ENCODE results near the gene DHX32. TPM values are rescaled to one million over a fixed set of nuclear protein-coding genes. Genes with fewer than 3 reads are reported as not detected.

Gene DHX32
- total RNA-seq, 1 donor from 2014 or later, result 21.9 TPM

- Histone ChIP-seq H3K9me3 (ENCODE audit: control insufficient read depth in 3 of 3, low read length in 3 of 3) (no peaks in the 10 kb centered on the region), H3K27ac (ENCODE audit: low read depth, low read length) (no peak overlapping the region), H3K4me3 (ENCODE audit: low read length in 3 of 3) (no peak overlapping the region), H3K27me3 (ENCODE audit: control insufficient read depth in 3 of 3, insufficient read depth in 3 of 3, low read length in 3 of 3) (no peaks in the 10 kb centered on the region), H3K36me3 (ENCODE audit: control insufficient read depth in 3 of 3, insufficient read depth in 3 of 3, low read length in 3 of 3) (peaks cover 51 to 71% (median 52%) of the 10 kb centered on the region in 3 donors), H3K9ac (ENCODE audit: low read depth in 1 of 3, low read length in 3 of 3) (no peak overlapping the region), H3K4me1 (ENCODE audit: control insufficient read depth in 3 of 3, insufficient read depth in 3 of 3, low read length in 3 of 3) (no peaks in the 10 kb centered on the region)
These were observed 85.4 kb downstream of the DHX32 start for GRCh38 chr10:125795637-125796190.

DNA sequence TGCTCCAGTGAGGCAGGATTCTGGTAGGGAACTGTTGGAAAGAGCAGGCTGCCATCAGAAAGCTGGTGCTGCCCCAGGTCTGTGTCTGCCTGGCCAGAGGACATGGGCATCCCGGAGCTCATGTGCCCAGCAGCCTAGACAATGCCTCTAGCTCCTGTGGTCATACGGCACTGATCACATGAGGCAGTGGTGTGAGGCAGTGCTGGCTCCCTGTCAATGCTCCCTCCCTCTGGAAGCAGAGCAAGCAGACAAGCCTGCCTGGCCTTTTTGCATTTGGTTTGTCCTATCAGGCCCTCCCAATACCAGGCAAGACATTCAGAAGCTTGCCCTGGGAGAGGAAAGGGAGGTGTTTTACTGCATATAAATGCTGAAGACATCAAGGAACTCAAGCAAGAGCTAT, 86.0 kb downstream of the DHX32 start:
- Histone ChIP-seq H3K4me1 (ENCODE audit: control insufficient read depth in 3 of 3, insufficient read depth in 3 of 3, low read length in 3 of 3) (no peaks in the 10 kb centered on the region), H3K9me3 (ENCODE audit: control insufficient read depth in 3 of 3, low read length in 3 of 3) (no peaks in the 10 kb centered on the region), H3K36me3 (ENCODE audit: control insufficient read depth in 3 of 3, insufficient read depth in 3 of 3, low read length in 3 of 3) (peaks cover 49 to 69% (median 51%) of the 10 kb centered on the region in 3 donors), H3K27ac (ENCODE audit: low read depth, low read length) (no peak overlapping the region), H3K4me3 (ENCODE audit: low read length in 3 of 3) (no peak overlapping the region), H3K27me3 (ENCODE audit: control insufficient read depth in 3 of 3, insufficient read depth in 3 of 3, low read length in 3 of 3) (no peaks in the 10 kb centered on the region), H3K9ac (ENCODE audit: low read depth in 1 of 3, low read length in 3 of 3) (no peak overlapping the region)

GRCh38 chr10:125792342-125793300, 88.5 kb downstream of the DHX32 start:
- H3K9ac ChIP-seq (ENCODE audit: low read depth in 1 of 3, low read length in 3 of 3), result no peak overlapping the region
- H3K27ac ChIP-seq (ENCODE audit: low read depth, low read length), result no peak overlapping the region
- H3K4me1 ChIP-seq (ENCODE audit: control insufficient read depth in 3 of 3, insufficient read depth in 3 of 3, low read length in 3 of 3), result no peaks in the 10 kb centered on the region
- no peaks in the 10 kb centered on the region for H3K27me3 ChIP-seq (ENCODE audit: control insufficient read depth in 3 of 3, insufficient read depth in 3 of 3, low read length in 3 of 3)
- H3K4me3 ChIP-seq (ENCODE audit: low read length in 3 of 3), result no peak overlapping the region
- H3K36me3 ChIP-seq (ENCODE audit: control insufficient read depth in 3 of 3, insufficient read depth in 3 of 3, low read length in 3 of 3), result peaks cover 46 to 71% (median 63%) of the 10 kb centered on the region in 3 donors
- no peaks in the 10 kb centered on the region for H3K9me3 ChIP-seq (ENCODE audit: control insufficient read depth in 3 of 3, low read length in 3 of 3)

DNA sequence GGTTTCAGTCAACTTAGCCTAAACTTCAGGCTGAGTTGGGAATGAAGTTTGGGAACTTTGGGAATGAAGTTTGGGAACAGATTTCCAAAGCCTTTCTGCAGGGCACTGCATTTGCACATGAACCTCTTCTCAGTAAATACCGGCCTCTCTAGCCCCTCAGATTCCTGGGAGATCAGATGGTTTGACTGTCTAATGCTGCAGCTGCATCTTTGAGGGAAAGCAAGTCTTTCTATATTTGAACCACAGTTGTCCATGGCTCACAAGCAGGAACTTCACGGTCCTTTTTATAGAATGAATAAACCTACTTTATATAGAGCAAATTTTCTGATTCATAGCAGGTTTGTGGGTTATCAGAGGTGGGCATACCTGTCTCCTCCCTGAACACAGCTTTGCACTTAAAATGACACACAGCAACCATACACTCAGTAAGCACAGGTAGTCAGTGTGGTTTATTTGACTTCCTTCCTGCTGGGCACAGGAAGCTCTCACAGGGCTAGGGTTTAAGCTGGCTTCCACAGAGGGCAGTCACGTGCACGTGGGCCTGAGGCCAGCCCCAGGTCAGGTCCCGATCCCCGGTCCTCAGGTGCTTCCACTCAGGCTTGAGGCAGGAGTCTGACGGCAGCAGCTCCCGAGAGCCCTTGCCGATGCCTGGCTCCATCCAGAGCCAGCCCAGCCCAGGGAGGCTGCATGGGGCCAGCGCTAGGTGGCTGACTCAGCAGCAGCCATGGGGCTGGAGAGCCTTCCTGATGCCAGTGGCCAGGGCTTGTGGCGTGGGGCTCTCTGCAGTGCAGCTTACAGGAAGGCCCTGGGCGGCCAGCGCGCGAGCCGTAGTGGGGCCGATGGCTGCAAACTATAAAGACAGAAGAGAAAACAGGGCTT, 92.7 kb downstream of the DHX32 start:
- H3K4me3 ChIP-seq (ENCODE audit: low read length in 3 of 3), result no peak overlapping the region
- no peaks in the 10 kb centered on the region for H3K9me3 ChIP-seq (ENCODE audit: control insufficient read depth in 3 of 3, low read length in 3 of 3)
- no peaks in the 10 kb centered on the region for H3K27me3 ChIP-seq (ENCODE audit: control insufficient read depth in 3 of 3, insufficient read depth in 3 of 3, low read length in 3 of 3)
- H3K4me1 ChIP-seq (ENCODE audit: control insufficient read depth in 3 of 3, insufficient read depth in 3 of 3, low read length in 3 of 3), result no peaks in the 10 kb centered on the region
- no peak overlapping the region for H3K9ac ChIP-seq (ENCODE audit: low read depth in 1 of 3, low read length in 3 of 3)
- no peak overlapping the region for H3K27ac ChIP-seq (ENCODE audit: low read depth, low read length)
- peaks cover 22 to 41% (median 33%) of the 10 kb centered on the region in 3 donors for H3K36me3 ChIP-seq (ENCODE audit: control insufficient read depth in 3 of 3, insufficient read depth in 3 of 3, low read length in 3 of 3)

Small RNAs within 50 kb of the gene (small RNA-seq; reads per million reads assigned to genes)
- gene MIR4484, result not detected
- gene RF00017, result not detected
- not detected for gene RNU2-42P

Other genes with a start within 250 kb of the DHX32 start
- gene TEX36, start 198.1 kb downstream of the DHX32 start, total RNA-seq, result not detected
- 22.4 TPM for gene EDRF1, start 161.6 kb downstream of the DHX32 start, total RNA-seq
- gene MMP21, start 105.5 kb downstream of the DHX32 start, total RNA-seq, result under 0.01 TPM
- gene UROS, start 58.0 kb downstream of the DHX32 start, total RNA-seq, result 56.4 TPM
- 27.1 TPM for gene BCCIP, start 57.7 kb downstream of the DHX32 start, total RNA-seq
- gene FANK1, start 15.3 kb upstream of the DHX32 start, total RNA-seq, result not detected